ENCODE measurements around the gene LCA5L.

DNA sequence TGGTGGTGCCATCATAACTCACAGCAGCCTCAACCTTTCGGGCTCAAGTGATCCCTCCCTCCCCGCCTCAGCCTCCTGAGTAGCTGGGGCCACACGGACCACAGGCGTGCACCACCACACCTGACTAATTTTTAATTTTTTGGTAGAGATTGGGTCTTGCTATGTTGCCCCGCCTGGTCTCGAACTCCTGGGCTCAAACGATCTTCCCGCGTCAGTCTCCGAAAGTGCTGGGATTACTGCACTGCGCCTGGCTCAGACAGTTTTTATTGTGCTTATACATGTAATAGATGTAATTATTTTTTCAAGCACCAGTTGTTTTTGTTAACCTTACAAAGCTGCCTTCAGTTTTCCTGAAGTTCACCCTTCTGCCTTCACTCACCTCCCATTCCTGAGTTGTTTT is 58.7 kb downstream of the LCA5L start:
- TF ChIP-seq, protein P1, sequence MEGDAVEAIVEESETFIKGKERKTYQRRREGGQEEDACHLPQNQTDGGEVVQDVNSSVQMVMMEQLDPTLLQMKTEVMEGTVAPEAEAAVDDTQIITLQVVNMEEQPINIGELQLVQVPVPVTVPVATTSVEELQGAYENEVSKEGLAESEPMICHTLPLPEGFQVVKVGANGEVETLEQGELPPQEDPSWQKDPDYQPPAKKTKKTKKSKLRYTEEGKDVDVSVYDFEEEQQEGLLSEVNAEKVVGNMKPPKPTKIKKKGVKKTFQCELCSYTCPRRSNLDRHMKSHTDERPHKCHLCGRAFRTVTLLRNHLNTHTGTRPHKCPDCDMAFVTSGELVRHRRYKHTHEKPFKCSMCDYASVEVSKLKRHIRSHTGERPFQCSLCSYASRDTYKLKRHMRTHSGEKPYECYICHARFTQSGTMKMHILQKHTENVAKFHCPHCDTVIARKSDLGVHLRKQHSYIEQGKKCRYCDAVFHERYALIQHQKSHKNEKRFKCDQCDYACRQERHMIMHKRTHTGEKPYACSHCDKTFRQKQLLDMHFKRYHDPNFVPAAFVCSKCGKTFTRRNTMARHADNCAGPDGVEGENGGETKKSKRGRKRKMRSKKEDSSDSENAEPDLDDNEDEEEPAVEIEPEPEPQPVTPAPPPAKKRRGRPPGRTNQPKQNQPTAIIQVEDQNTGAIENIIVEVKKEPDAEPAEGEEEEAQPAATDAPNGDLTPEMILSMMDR (conservative IDR thresholded peaks at IDR 0.05; ENCODE audit: low read length): no peak
- TF ChIP-seq EZH2phosphoT487 (IDR thresholded peaks at IDR 0.05; ENCODE audit: borderline replicate concordance, low read depth, low read length): no peak

All from OCI-LY7 (cell line).